CD14-positive monocyte (primary cell): ENCODE measurements around the gene SOX15. TPM values are rescaled to one million over a fixed set of nuclear protein-coding genes. Genes with fewer than 3 reads are reported as not detected.

Experiments
- DNase-seq, 3 donors: peaks; one replicate each; pipeline ENCODE4 v3.0.0-alpha.2; 2011 to 2022
- H2AFZ ChIP-seq: 2 replicates; pipeline ENCODE4 v1.6.0; 2012; ENCODE audit warnings: mild to moderate bottlenecking, low read depth, low read length, inconsistent platforms; ENCODE audit not compliant: insufficient read depth, poor library complexity, severe bottlenecking
- H3K27ac ChIP-seq, 2 donors: 1 replicate in 1 of 2; 2 replicates in 1 of 2; pipeline ENCODE4 v1.5.1; 2012 to 2013; ENCODE audit warnings: low read length in 2 of 2, control low read depth in 1 of 2, inconsistent platforms in 1 of 2, low read depth in 1 of 2, mild to moderate bottlenecking in 1 of 2
- H3K27me3 ChIP-seq, 2 donors: one replicate each; pipeline versions ENCODE4 v1.6.0 to v1.6.1; 2011 to 2013; ENCODE audit warnings: low read length in 2 of 2; ENCODE audit not compliant: control insufficient read depth in 2 of 2, insufficient read depth in 2 of 2
- H3K36me3 ChIP-seq, 2 donors: replicated peaks in 1 of 2; 1 replicate in 1 of 2; 2 replicates in 1 of 2; pipeline versions ENCODE4 v1.5.1 to v1.6.1; 2012 to 2013; ENCODE audit warnings: low read length in 2 of 2, control low read depth in 1 of 2, inconsistent platforms in 1 of 2, mild to moderate bottlenecking in 1 of 2; ENCODE audit not compliant: insufficient read depth in 2 of 2, control insufficient read depth in 1 of 2
- H3K4me1 ChIP-seq, 2 donors: 1 replicate in 1 of 2; 2 replicates in 1 of 2; pipeline versions ENCODE4 v1.5.1 to v1.6.1; 2012 to 2013; ENCODE audit warnings: low read length in 2 of 2, control low read depth in 1 of 2, inconsistent platforms in 1 of 2, mild to moderate bottlenecking in 1 of 2, moderate library complexity in 1 of 2; ENCODE audit not compliant: insufficient read depth in 2 of 2, control insufficient read depth in 1 of 2
- H3K4me2 ChIP-seq: replicated peaks from 2 replicates; pipeline ENCODE3; 2012; ENCODE audit warnings: low read length, moderate library complexity, mild to moderate bottlenecking; ENCODE audit not compliant: poor library complexity, severe bottlenecking; ENCODE audit errors: extremely low read depth
- H3K4me3 ChIP-seq, 3 experiments: fragments of 200-600 bp in 1 of 3; sonication (generic) in 1 of 3; replicated peaks in 1 of 3; 1 replicate in 2 of 3; 2 replicates in 1 of 3; pipeline ENCODE4 v1.5.1; 2011 to 2013; ENCODE audit warnings: low read length in 3 of 3, mild to moderate bottlenecking in 3 of 3, control low read depth in 2 of 3, low read depth in 2 of 3, inconsistent platforms in 1 of 3, moderate library complexity in 1 of 3
- H3K79me2 ChIP-seq: 2 replicates; pipeline ENCODE4 v1.6.0; 2012; ENCODE audit warnings: mild to moderate bottlenecking, control low read depth, inconsistent platforms, low read length, moderate library complexity; ENCODE audit not compliant: insufficient read depth
- H3K9ac ChIP-seq: 2 replicates; pipeline ENCODE4 v1.6.0; 2017; ENCODE audit warnings: low read length, mild to moderate bottlenecking; ENCODE audit not compliant: insufficient read depth, poor library complexity, severe bottlenecking
- H3K9me3 ChIP-seq, 2 donors: replicated peaks in 1 of 2; 1 replicate in 1 of 2; 2 replicates in 1 of 2; pipeline versions ENCODE4 v1.5.1 to v1.6.1; 2012 to 2013; ENCODE audit warnings: low read length in 2 of 2, control low read depth in 1 of 2; ENCODE audit not compliant: control insufficient read depth in 1 of 2, insufficient read depth in 1 of 2
- H4K20me1 ChIP-seq: 2 replicates; pipeline ENCODE4 v1.6.0; 2012; ENCODE audit warnings: mild to moderate bottlenecking, low read length, control low read depth, moderate library complexity; ENCODE audit not compliant: insufficient read depth
- H3K27ac Mint-ChIP-seq, 7 donors: one replicate each; pipeline ENCODE4 v1.8.0; 2020; ENCODE audit warnings: mild to moderate bottlenecking in 7 of 7, mixed read lengths in 7 of 7, moderate library complexity in 6 of 7, inconsistent platforms in 2 of 7
- H3K27me3 Mint-ChIP-seq, 3 donors: one replicate each; pipeline ENCODE4 v1.8.0; 2021 to 2022; ENCODE audit warnings: low read depth in 3 of 3, mild to moderate bottlenecking in 3 of 3, mixed read lengths in 3 of 3, moderate library complexity in 3 of 3, inconsistent platforms in 1 of 3
- H3K36me3 Mint-ChIP-seq, 2 donors: one replicate each; pipeline ENCODE4 v1.8.0; 2020; ENCODE audit warnings: mixed read lengths in 2 of 2, inconsistent platforms in 1 of 2, mild to moderate bottlenecking in 1 of 2
- H3K4me1 Mint-ChIP-seq: one replicate; pipeline ENCODE4 v1.8.0; 2020; ENCODE audit warnings: mild to moderate bottlenecking, mixed read lengths
- H3K4me3 Mint-ChIP-seq, 2 donors: one replicate each; pipeline ENCODE4 v1.8.0; 2020; ENCODE audit warnings: mild to moderate bottlenecking in 2 of 2, mixed read lengths in 2 of 2, moderate library complexity in 1 of 2
- H3K9me3 Mint-ChIP-seq, 7 donors: one replicate each; pipeline ENCODE4 v1.8.0; 2020 to 2022; ENCODE audit warnings: mixed read lengths in 7 of 7, mild to moderate bottlenecking in 6 of 7, moderate library complexity in 6 of 7, inconsistent platforms in 2 of 7
- CTCF ChIP-seq: fragments of 200-600 bp; IDR thresholded peaks from one replicate; pipeline ENCODE4 v1.8.0; 2022; ENCODE audit warnings: antibody characterized with exemption, mild to moderate bottlenecking
- WGBS: methylation state at CpG from one replicate; pipeline ENCODE4 v1.1.5; 2013; ENCODE audit warnings: missing lambda C conversion rate; ENCODE audit not compliant: insufficient coverage; 5-methylcytosine and 5-hydroxymethylcytosine counted together
- intact Hi-C, 2 donors: fragments of 100-400 bp; cut with micrococcal nuclease; formaldehyde crosslinking; loops; one replicate each; pipeline versions ENCODE4 v1.15.0 to v1.15.1; 2023
- polyA plus RNA-seq, 3 donors: library from polyadenylated mRNA; depleted of rRNA in 1 of 3; unstranded in 2 of 3; stranded (reverse) in 1 of 3; fragments of 300-500 nt in 2 of 3; fragments of >200 nt in 1 of 3; fragmentation: Illumina TruSeq in 2 of 3; gene quantifications; 1 replicate in 2 of 3; 2 replicates in 1 of 3; pipeline ENCODE4 v1.2.3, GENCODE V29; 2012 to 2021

SOX15 gene
- polyA plus RNA-seq, 3 donors = 0.86 to 1.2 (median 1.1) TPM

GRCh38 chr17:7575481-7575883 is 14.4 kb downstream of the SOX15 start:
- H3K9ac ChIP-seq = no peak overlapping the region
- Mint-ChIP-seq H3K27ac (peak overlapping the region; percentile 79 to 100 (median 99)), H3K4me1 (peaks cover 70% of the 10 kb centered on the region), H3K4me3 (peak overlapping the region; percentile 97 to 98), H3K36me3 (peaks cover 73 to 81% of the 10 kb centered on the region in 2 donors), H3K9me3 (peaks cover 0 to 4% (median 0%) of the 10 kb centered on the region in 7 donors), H3K27me3 (peaks cover 0 to 12% (median 2%) of the 10 kb centered on the region in 3 donors)
- H3K4me2 ChIP-seq = peak overlapping the region; percentile 91
- H3K27ac ChIP-seq = peak overlapping the region; percentile 99
- no peaks in the 10 kb centered on the region for H3K27me3 ChIP-seq
- H3K36me3 ChIP-seq = peaks cover 55 to 61% of the 10 kb centered on the region in 2 donors
- H2AFZ ChIP-seq = no peak overlapping the region
- DNase-seq = no peak
- peaks cover 86% of the 10 kb centered on the region for H3K79me2 ChIP-seq
- 100% methylated on average over 1 of the region's 1 CpG for whole genome bisulfite sequencing
- intact Hi-C loops = loop anchor here (5.0 to 10.0 kb wide), 2 partner anchors 251 to 267 kb away; partner anchors contain the start of gene NEURL4 (in 1 of the 2)
- no peaks in the 10 kb centered on the region for H3K9me3 ChIP-seq
- no peak for TF ChIP-seq CTCF
- H3K4me3 ChIP-seq = peak overlapping the region in 1 of 3 experiments; percentile 100
- H4K20me1 ChIP-seq = peaks cover 74% of the 10 kb centered on the region
- H3K4me1 ChIP-seq = peaks cover 64 to 74% of the 10 kb centered on the region in 2 donors

- Histone ChIP-seq H3K4me2 (peak overlapping the region; percentile 91), H3K4me3 (peak overlapping the region; percentile 60 to 100 (median 95)), H3K9me3 (no peaks in the 10 kb centered on the region), H3K36me3 (peaks cover 66 to 72% of the 10 kb centered on the region in 2 donors), H3K79me2 (peaks cover 86% of the 10 kb centered on the region), H4K20me1 (peaks cover 66% of the 10 kb centered on the region), H3K27me3 (no peaks in the 10 kb centered on the region), H3K9ac (peak overlapping the region; percentile 99), H3K4me1 (peaks cover 63 to 67% of the 10 kb centered on the region in 2 donors), H3K27ac (peak overlapping the region; percentile 99), H2AFZ (no peak overlapping the region)
- H3K27me3 Mint-ChIP-seq = peaks cover 0 to 9% (median 2%) of the 10 kb centered on the region in 3 donors
- peak overlapping the region; percentile 79 to 100 (median 99) for H3K27ac Mint-ChIP-seq
- no peak for TF ChIP-seq CTCF
- peaks cover 74 to 83% of the 10 kb centered on the region in 2 donors for H3K36me3 Mint-ChIP-seq
- peaks cover 67% of the 10 kb centered on the region for H3K4me1 Mint-ChIP-seq
- WGBS = 67% methylated on average over 1 of the region's 15 CpGs
- DNase-seq = no peak
- peaks cover 0 to 4% (median 0%) of the 10 kb centered on the region in 7 donors for H3K9me3 Mint-ChIP-seq
- H3K4me3 Mint-ChIP-seq = peak overlapping the region; percentile 97 to 98
- intact Hi-C loops = loop anchor here (5.0 to 10.0 kb wide), 3 partner anchors 92 to 250 kb away; partner anchors contain the start of genes NEURL4 (in 1 of the 2), POLR2A (in 1 of the 2), SLC35G6 (in 1 of the 2) and TP53 (in 1 of the 2)
Observed at GRCh38 chr17:7574176-7574953, 15.5 kb downstream of the SOX15 start.
